Tibial artery (tissue), 4 donors: Measurements from ENCODE around the gene SYCP1.
"Not testable (repeated sequence)": the region's sequence is repeated elsewhere in the genome, so short reads cannot be mapped to it uniquely, and the experiment has no call there.

Experiments used
- DNase-seq, 2 donors: peaks; one replicate each; pipeline ENCODE4 v3.0.0-alpha.2; 2019
- H3K27ac ChIP-seq, 2 donors: fragments of 200-600 bp; sonication (generic) in 1 of 2; 1 replicate in 1 of 2; 2 replicates in 1 of 2; pipeline ENCODE4 v1.5.1; 2018 to 2019; ENCODE audit warnings: mild to moderate bottlenecking in 1 of 2
- H3K27me3 ChIP-seq, 2 donors: fragments of 200-600 bp; sonication (generic) in 1 of 2; one replicate each; pipeline versions ENCODE4 v1.5.1 to v1.6.0; 2016 to 2019
- H3K36me3 ChIP-seq, 3 donors: fragments of 200-600 bp; sonication (generic) in 2 of 3; one replicate each; pipeline ENCODE4 v1.5.1; 2016 to 2019; ENCODE audit warnings: mild to moderate bottlenecking in 2 of 3
- H3K4me1 ChIP-seq, 4 donors: fragments of 200-600 bp; sonication (generic) in 2 of 4; 1 replicate in 3 of 4; 2 replicates in 1 of 4; pipeline ENCODE4 v1.5.1; 2016 to 2019
- H3K4me3 ChIP-seq, 2 donors: fragments of 200-600 bp; sonication (generic) in 1 of 2; 1 replicate in 1 of 2; 2 replicates in 1 of 2; pipeline ENCODE4 v1.5.1; 2018 to 2019; ENCODE audit warnings: mild to moderate bottlenecking in 2 of 2
- H3K9me3 ChIP-seq, 3 donors: fragments of 200-600 bp; sonication (generic) in 1 of 3; one replicate each; pipeline ENCODE4 v1.5.1; 2016 to 2019
- CTCF ChIP-seq, 2 experiments: fragments of 200-600 bp in 1 of 2; fragments of 450-650 bp in 1 of 2; IDR thresholded peaks; one replicate each; pipeline ENCODE4 v1.5.1; 2017 to 2019; ENCODE audit warnings: antibody characterized with exemption in 2 of 2, mild to moderate bottlenecking in 1 of 2, moderate library complexity in 1 of 2
- intact Hi-C: fragments of 100-400 bp; cut with DNase I; formaldehyde crosslinking; loops from one replicate; pipeline ENCODE4 v1.15.0; 2023; ENCODE audit warnings: low total_unique reads

SYCP1 gene

GRCh38 chr1:114997510-114998289 is 143.0 kb downstream of the SYCP1 start:
- no peaks in the 10 kb centered on the region for H3K9me3 ChIP-seq
- H3K27ac ChIP-seq, result no peak overlapping the region
- intact Hi-C loops, result no loop called here
- no peaks in the 10 kb centered on the region for H3K4me1 ChIP-seq
- H3K4me3 ChIP-seq, result no peak overlapping the region
- no peak for TF ChIP-seq CTCF (IDR thresholded peaks at IDR 0.05)
- no peaks in the 10 kb centered on the region for H3K36me3 ChIP-seq
- DNase-seq, result no peak
- H3K27me3 ChIP-seq, result no peaks in the 10 kb centered on the region

- no peak for DNase-seq
- H3K4me3 ChIP-seq, result no peak overlapping the region
- H3K27ac ChIP-seq, result no peak overlapping the region
- no peak for TF ChIP-seq CTCF (IDR thresholded peaks at IDR 0.05)
- no peaks in the 10 kb centered on the region for H3K36me3 ChIP-seq
- intact Hi-C loops, result no loop called here
- H3K27me3 ChIP-seq, result no peaks in the 10 kb centered on the region
- no peaks in the 10 kb centered on the region for H3K4me1 ChIP-seq
- no peaks in the 10 kb centered on the region for H3K9me3 ChIP-seq
These were observed 151.5 kb downstream of the SYCP1 start for GRCh38 chr1:115006191-115006590.

- no peaks in the 10 kb centered on the region for H3K9me3 ChIP-seq
- no peak for TF ChIP-seq CTCF (IDR thresholded peaks at IDR 0.05)
- no peaks in the 10 kb centered on the region for H3K36me3 ChIP-seq
- DNase-seq, result no peak
- no peaks in the 10 kb centered on the region for H3K4me1 ChIP-seq
- H3K4me3 ChIP-seq, result no peak overlapping the region
- no peak overlapping the region for H3K27ac ChIP-seq
- H3K27me3 ChIP-seq, result no peaks in the 10 kb centered on the region
- intact Hi-C loops, result no loop called here
These were observed 157.3 kb downstream of the SYCP1 start for GRCh38 chr1:115012006-115012405.

GRCh38 chr1:115012434-115012833 is 157.8 kb downstream of the SYCP1 start:
- no peaks in the 10 kb centered on the region for H3K9me3 ChIP-seq
- intact Hi-C loops, result no loop called here
- no peaks in the 10 kb centered on the region for H3K27me3 ChIP-seq
- no peak overlapping the region for H3K27ac ChIP-seq
- H3K4me3 ChIP-seq, result no peak overlapping the region
- no peak for TF ChIP-seq CTCF (IDR thresholded peaks at IDR 0.05)
- no peak for DNase-seq
- H3K4me1 ChIP-seq, result no peaks in the 10 kb centered on the region
- H3K36me3 ChIP-seq, result no peaks in the 10 kb centered on the region

GRCh38 chr1:115013792-115014191 is 159.1 kb downstream of the SYCP1 start:
- intact Hi-C loops, result no loop called here
- no peak overlapping the region for H3K4me3 ChIP-seq
- no peak for TF ChIP-seq CTCF (IDR thresholded peaks at IDR 0.05)

GRCh38 chr1:115019549-115019948 is 164.9 kb downstream of the SYCP1 start:
- H3K27me3 ChIP-seq, H3K4me3 ChIP-seq, intact Hi-C loops, H3K27ac ChIP-seq, H3K4me1 ChIP-seq, H3K36me3 ChIP-seq, DNase-seq, H3K9me3 ChIP-seq: not testable (repeated sequence)

More at GRCh38 chr1:115013792-115014191, 159.1 kb downstream of the SYCP1 start:
- Histone ChIP-seq H3K4me1 (no peaks in the 10 kb centered on the region), H3K27me3 (no peaks in the 10 kb centered on the region), H3K9me3 (no peaks in the 10 kb centered on the region), H3K36me3 (no peaks in the 10 kb centered on the region), H3K27ac (no peak overlapping the region)
- DNase-seq, result no peak
